GM18909 (cell line): ENCODE data around the gene ZBTB39.
"Not testable (repeated sequence)": the region's sequence is repeated elsewhere in the genome, so short reads cannot be mapped to it uniquely, and the experiment has no call there.

ENCODE experiments used
- ATAC-seq: cut with Tn5 transposase; IDR thresholded peaks from one replicate; pipeline ENCODE4 v1.9.1; 2021; ENCODE audit warnings: mild to moderate bottlenecking; ENCODE audit not compliant: unreplicated experiment, poor library complexity

ZBTB39 gene

DNA sequence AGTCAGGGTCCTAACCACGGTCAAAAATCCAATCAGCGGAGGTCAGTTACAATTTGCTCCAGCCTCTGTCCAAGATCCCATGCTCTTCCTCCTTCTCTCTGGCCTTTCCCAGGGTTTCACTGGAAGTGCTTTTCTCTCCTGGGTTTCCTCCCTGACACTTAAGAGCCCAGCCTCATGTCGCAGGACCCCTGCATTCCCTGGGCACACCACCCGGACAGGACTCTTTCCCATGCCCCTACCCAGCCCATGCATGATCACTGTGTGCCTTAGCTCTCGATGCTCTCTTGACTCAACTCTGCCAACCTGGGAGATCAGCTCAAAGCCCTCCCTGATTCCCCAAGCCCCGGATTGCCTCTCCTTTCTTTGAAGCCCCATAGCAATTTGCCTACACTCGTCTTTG lies 25.4 kb upstream of the ZBTB39 start:
- no peak for ATAC-seq

DNA sequence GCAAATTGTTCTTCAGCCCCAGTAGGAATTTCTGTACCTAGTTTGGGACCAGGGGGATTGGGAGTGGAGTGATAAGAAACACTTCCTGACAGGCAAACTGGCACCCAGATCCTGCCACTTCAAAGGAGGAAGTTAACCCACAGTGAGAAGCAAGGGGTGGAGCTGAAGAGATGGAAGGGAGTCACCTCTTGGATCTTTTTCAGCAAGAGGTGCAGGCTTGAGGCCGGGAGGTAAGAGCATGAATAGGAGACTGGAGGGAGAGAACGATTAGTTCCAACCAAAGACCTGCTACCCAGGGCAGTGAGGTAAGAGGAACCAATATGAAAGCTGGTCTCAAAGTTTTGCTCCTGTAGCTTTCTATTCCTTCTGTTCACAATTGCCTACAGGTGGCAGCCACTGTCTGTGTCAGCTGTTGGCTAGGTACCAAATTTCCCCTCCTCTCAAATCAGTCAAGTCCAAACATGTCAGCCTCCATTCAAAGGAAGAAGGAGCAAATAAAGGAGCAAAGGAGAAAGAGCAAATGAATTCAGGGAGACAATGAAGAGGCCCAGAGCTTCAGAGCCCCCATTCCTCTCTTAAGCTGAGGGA lies 24.9 kb upstream of the ZBTB39 start:
- ATAC-seq: peak; percentile 56

GRCh38 chr12:57029457-57029856 lies 23.1 kb upstream of the ZBTB39 start:
- no peak for ATAC-seq

- no peak for ATAC-seq
Measured at GRCh38 chr12:57027805-57028153, 21.4 kb upstream of the ZBTB39 start.

GRCh38 chr12:57027011-57027804 lies 20.9 kb upstream of the ZBTB39 start:
- no peak for ATAC-seq

DNA sequence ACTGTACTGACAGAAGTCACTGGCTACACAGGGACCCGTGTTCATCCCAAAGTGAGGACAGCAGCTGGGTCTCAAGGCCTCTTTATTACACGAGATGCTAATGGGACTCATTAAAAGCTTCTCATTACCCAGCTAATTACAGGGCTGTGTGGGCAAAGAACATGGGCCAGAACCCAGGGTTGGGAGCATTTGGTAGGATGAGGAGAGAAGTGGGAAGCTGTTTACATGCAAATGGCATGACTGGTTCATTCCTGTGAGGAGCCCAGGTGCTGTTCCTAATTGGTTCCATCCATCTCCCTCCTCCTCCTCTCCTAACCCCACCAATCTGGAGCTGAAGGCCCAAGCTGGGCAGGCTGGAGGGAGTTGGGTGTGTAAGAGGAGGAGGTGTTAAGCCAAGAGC lies 18.9 kb upstream of the ZBTB39 start:
- ATAC-seq: no peak

GRCh38 chr12:57022324-57022723 lies 16.0 kb upstream of the ZBTB39 start:
- ATAC-seq: not testable (repeated sequence)

DNA sequence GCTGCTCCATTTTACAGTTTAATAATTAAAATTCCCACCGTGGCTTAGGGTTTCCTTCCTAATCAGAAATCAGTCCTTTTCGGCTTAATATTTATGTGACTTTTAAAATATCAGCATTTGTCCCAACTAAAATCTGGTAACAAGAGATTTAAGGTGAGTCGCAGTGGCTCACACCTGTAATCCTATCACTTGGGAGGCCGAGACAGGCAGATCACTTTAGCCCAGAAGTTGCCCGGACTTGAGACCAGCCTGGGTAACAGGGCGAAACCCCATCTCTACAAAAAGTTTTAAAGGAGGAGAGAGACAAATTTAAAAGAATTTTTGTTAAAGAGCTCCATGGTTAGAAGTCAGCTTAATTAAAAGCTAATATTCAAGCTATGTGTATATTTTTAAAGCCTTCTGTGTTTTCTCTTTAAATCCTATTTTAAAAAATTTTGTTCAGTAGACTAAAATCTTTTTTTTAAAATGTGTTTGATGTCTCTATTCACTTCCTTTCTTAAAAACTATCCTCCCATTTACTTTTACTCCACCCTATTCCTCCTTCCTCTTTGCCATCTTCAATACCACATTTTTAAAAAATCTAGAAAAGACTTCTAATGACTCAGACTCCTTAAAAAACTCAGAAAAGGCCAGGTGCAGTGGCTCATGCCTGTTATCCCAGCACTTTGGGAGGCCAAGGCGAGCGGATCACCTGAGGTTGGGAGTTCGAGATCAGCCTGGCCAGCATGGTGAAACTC lies 13.8 kb upstream of the ZBTB39 start:
- ATAC-seq: no peak

DNA sequence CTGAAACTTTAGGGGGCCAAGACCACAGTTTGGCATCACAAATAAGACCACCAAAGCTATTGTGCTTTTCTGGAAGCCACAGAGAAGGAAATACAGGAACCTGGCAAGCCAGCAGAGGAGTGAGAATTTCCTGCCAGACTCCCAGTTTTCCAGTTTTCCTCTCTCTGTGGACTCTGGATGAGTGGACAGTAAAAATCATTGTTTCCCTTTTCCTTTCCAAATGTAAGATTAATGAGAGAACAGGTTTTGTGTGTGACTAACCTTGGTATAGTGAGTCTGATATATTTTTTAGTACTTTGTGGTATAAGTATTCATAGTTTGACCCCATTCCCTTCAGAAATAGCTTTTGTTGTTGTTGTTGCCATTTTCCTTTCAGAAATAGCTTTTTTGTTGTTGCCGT lies 12.6 kb upstream of the ZBTB39 start:
- no peak for ATAC-seq

- ATAC-seq: not testable (repeated sequence)
Measured at GRCh38 chr12:57018353-57018752, 12.0 kb upstream of the ZBTB39 start.

DNA sequence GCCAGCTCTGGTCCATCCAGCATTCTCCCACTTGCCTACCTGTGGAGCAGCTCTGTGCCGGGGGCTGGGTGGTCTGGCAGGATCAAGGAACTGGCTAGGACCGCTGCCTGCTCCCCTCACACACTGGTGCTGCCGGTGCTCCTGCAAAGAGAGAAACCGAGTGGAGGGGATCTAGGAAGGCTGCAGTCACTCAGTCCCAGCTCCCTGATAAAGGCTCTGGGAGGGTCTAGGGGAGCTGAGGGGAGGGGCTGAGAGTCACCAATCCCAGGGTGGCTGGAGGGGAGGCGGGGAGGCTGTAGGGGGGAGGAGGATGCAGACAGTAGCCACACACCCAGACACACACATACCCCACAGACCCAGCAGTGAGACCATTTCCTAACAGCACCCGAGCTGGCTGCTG lies 10.0 kb upstream of the ZBTB39 start, which contains the start of gene TAC3:
TSS of gene TAC3 (minus strand) at position 182 of the 400 bp plus-strand sequence. CDS start 732 bp downstream, outside the sequence.
- ATAC-seq: no peak

GRCh38 chr12:57012600-57013465 lies 6.5 kb upstream of the ZBTB39 start:
- no peak for ATAC-seq

- no peak for ATAC-seq
Measured at GRCh38 chr12:57011438-57012424, 5.4 kb upstream of the ZBTB39 start.

GRCh38 chr12:57010627-57011247 lies 4.4 kb upstream of the ZBTB39 start:
- ATAC-seq: no peak

GRCh38 chr12:57009949-57010626 lies 3.7 kb upstream of the ZBTB39 start:
- ATAC-seq: no peak

DNA sequence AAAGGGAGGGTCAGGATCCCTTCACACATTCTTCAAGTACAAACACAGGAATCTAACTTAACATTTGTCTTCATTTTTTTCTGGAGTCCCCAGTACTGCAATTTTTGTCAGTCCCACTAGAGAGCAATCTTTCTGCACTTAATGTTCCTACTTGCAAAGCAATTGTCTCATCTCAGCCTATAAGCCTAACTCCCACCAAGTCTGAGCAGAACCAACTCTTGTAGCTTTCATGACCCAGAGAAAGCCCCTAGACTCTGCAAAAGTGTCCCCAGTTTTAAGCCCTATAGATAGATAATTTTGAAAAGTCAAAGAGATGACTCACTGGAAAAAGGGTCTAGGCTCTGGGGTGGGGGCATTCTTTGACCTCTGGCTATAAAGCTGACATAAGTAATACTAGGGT lies 1.8 kb upstream of the ZBTB39 start:
- no peak for ATAC-seq

- ATAC-seq: no peak
Measured at GRCh38 chr12:57006809-57007475, 596 bp upstream of the ZBTB39 start.

GRCh38 chr12:57004651-57005050 lies 1.7 kb downstream of the ZBTB39 start:
- no peak for ATAC-seq
